Posterior cingulate gyrus (tissue), 11 donors: ENCODE measurements around the gene ARHGEF10L.
A peak's percentile ranks its signal among the peaks of the same experiment; 100 is the strongest.

ENCODE experiments used
- DNase-seq, 10 donors: peaks; one replicate each; pipeline versions ENCODE4 v3.0.0 to v3.0.0-alpha.2; 2020 to 2021; ENCODE audit warnings: mixed read lengths in 3 of 10
- intact Hi-C: fragments of 100-400 bp; cut with DNase I; formaldehyde crosslinking; loops from one replicate; pipeline ENCODE4 v1.15.1; 2023

Gene ARHGEF10L

DNA sequence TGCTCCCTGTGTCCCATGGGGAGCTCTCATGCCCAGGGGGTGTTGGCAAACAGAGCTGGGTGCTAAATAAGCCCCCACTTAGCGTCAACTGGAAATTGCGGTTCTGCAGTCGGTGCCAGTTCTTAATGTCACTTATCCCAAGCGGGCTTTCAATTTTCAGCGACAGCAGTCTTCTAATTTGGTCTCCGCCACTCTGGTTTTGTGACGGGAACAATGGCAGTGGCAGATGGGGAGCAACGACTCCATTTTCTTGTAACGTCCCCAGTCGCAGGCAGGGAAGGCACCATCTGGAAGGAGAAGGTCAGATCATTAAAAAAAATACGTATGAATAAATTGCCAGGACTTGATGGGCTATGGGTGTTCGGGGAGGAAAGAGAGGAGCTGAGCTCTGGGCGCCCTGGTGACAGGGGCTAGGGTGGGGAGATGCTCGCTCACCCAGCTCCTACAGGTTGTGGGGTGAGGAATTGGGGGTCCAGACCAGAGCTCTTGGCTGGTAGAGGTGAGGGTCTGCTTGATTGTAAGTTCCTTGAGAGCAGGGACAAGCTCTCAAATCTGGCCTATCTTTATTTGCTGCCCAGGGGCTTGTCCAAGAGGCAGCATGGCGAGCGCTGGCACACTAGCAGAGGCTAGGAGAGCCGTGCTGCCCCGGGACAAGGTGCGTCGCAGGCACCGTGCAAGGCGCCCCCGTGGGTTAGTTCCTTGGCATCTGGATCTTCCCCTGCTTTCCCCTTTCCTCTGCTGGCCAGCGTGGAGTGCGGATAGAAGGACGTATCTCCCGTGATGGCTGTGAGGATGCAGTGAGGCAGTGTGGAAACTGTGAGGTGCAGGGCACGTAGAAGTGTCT lies 105.8 kb downstream of the ARHGEF10L start:
- intact Hi-C loops, result no loop called here
- no peak for DNase-seq

DNA sequence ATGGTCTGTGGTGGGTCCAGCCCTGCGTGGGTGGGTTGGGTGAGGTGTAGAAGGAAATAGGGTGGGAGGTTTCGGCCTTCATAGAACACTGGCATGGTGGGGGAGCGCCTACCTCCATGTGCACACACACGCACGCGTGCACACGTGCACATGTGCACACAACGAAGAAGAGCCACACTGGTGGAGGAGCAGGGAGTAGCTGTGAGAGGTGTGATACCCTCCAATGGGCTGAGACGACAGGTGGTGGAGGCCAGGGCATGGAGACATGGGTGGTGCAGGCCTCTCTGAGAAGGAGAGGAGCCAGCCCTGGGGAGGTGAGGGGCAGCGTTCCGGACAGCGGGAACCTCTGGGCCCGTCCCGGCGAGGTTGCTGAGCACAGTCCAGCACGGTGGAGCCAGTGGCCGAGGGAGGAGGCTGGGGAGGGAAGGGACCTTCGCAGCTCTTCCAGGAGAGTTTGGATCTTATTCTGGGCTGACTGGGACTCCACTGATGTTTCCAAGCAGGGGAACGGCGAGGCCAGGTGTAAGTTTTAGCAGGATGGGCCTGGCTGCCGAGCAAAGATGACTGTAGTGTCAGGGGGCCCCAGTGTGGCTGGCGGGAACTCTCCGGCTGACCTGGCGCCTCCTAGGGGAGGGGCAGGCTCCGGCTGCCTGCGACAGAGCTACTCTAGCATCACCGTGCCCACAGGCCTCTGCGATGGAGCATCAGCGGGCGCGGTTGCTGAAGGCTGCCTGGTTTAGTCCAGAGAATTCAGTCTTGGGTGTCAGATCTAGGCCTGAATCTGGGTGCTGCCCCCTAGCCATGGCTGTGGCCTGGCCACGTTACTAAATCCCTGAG lies 107.2 kb downstream of the ARHGEF10L start:
- intact Hi-C loops, result no loop called here
- peak in 1 of 10 donors; percentile 85 for DNase-seq

DNA sequence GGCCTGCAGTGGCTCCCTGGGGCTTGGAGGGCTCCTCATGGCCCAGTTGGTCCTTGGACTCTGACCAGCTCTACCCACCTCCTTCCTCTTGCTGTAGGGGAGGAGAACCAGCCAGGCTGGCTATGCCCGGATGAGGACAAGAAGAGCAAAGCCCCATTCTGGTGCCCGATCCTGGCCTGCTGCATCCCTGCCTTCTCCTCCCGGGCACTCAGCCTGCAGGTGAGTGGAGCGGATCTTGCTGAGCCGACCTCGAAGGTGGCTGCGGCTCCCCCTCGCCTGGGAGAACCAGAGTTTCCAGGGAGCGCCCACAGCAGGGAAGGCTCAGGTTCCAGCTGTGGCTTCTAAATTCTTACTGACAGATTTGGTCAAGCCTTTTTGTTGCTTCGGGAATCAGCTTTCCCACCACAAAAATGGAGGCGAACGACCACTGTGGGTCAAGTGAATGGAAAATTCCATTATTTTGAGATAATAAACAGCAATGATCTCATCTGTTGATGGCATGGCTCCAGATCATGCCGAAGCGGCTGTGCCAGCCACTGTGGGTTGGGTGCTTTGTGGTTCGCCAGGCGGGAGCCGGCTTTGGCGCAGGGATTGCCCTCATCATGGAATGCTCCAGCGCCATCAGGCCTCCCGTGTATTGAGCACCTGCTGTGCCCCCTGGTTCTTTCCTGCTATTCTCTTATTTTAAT lies 109.1 kb downstream of the ARHGEF10L start:
- intact Hi-C loops, result no loop called here
- peak in 3 of 10 donors; percentile 34 to 92 (median 82) for DNase-seq

DNA sequence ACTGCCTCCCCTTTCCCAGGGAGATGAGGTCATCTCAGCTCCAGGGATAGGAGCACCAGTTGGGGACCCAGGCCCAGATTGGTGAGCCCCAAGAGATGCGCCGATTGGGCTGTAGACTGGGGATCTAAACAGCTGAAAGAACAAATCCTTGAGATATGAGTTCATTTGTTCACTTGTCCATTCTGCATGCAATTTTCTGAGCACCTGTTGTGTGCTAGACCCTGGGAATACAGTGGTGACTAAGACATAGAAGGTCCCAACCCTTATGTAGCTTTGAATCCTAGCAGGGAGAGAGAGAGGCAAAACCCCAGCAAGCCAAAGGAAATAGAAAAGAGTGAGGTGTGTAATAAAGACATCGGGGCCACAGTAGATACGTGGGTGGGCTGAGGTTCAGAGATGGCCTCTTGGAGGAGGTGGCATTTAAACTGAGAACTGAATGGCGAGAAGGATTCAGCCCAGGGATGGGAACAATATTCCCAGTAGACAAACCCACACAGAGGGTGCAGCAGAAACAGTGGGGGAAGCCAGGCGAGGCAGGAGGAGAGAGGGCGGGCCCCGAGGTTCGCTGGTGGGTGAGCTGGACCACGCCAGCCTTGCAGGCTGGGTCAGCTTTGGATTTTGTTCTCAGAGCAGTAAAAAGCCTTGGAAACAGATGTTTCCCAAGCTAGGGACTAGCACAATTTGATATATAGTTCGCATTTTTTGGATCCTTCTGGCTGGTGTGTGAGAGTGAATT lies 110.0 kb downstream of the ARHGEF10L start:
- intact Hi-C loops, result loop anchor here (10.0 kb wide), 1 partner anchor 265 kb away; no protein-coding TSS in a partner anchor
- DNase-seq, result no peak

DNA sequence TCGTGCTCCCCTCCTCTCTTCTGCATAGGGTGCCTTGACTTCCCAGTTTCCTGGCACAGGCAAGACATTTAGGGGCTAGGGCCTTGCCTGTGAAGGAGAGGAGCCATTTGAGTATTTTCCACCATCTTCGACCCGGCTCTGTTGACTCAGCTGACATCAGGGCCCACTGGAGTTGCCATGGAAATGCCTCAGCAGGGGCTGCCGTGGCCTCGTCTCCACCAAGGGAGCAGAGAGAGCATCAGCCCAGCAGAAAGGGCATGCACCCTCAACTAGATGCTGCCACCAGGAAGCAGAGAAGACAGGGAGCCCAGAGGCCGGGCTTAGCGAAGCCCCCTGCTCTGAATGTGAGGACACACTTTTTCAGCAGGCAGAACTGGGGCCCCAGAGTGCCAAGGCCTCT lies 113.8 kb downstream of the ARHGEF10L start:
- no peak for DNase-seq
- intact Hi-C loops, result loop anchor here (10.0 kb wide), 1 partner anchor 262 kb away; no protein-coding TSS in a partner anchor

DNA sequence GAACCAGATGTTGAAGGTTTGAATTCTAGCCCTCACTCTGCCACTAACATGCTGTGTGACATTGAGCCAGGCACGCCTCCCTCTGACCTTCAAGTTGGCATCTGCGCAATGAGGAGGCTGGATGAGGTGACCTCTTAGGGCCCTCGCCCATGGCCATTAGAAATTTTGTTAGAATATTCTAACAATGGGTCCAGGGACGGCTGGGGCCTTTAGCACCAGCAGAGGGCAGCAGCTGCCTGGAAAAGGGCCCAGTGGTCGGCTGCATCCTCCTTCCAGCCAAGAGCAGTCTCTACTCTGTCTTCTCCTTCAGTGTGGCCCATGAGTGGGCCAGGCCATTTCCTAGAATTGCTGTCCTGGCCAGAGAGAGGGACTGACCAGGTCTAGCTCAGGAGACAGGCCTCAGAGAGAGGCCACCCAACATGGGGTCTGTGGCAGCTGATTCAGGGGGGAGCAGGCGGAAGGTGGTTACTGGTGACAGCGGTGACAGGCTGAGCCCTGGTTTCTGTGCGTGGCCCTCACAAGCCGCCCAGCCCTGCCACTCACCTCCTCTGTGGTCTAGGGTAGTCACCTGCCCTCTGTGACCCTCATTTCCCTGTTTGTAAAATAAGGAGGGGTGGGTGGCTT lies 114.3 kb downstream of the ARHGEF10L start:
- intact Hi-C loops, result loop anchor here (10.0 kb wide), 1 partner anchor 261 kb away; no protein-coding TSS in a partner anchor
- DNase-seq, result peak; percentile 44 to 95 (median 68)

DNA sequence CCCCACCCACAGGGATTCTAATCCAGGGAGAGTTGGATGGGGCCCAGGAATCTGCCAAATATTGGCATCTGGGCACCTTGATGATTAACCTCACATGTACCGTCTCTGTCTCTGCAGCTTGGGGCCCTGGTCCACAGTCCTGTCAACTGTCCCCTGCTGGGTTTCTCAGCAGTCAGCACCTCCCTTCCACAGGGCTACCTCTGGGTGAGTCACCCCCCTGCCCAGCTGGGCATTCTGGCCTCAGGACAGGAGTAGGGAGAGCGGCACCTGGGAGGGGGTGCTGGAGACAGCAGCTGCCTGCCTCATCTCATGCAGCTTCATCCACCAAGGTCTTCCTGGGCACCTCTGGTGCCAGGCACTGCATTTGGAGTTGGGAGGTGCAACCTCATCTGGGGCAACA lies 115.0 kb downstream of the ARHGEF10L start:
- intact Hi-C loops, result loop anchor here (10.0 kb wide), 1 partner anchor 260 kb away; no protein-coding TSS in a partner anchor
- no peak for DNase-seq

DNA sequence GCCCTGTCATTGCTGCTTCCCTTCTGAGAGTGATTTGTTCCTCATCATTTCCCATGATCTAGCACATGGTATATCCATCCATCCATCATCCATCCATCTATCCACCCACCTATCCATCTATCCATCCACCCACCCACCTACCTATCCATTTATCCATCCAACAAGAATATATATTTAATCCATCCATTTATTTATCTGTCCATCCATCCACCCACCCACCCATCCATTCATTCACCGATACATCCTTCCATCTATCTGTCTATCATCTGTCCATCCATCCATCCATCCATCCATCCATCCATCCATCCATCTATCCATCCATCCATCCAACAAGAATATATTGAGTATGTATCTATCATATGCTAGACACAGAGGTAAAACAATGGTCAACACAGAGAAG lies 115.7 kb downstream of the ARHGEF10L start:
- intact Hi-C loops, result loop anchor here (5.0 to 10.0 kb wide), 2 partner anchors 260 to 922 kb away; no protein-coding TSS in a partner anchor
- no peak for DNase-seq

DNA sequence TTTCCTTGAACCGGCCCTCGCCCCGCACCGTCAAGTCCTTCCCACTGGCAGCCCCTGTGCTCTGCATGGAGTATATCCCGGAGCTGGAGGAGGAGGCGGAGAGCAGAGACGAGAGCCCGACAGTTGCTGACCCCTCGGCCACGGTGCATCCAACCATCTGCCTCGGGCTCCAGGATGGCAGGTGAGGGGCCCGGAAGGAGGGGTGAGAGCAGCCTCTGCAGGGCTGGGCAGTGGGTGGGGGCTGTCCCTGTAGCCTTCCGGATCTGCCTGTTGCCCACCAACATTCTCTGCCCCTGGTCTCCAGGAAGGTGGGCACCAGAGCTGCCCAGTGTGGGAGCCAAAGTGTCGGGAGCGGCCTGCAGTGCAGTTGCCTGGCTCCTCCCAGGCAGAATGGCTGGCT lies 116.4 kb downstream of the ARHGEF10L start:
- DNase-seq, result no peak
- intact Hi-C loops, result loop anchor here (5.0 to 10.0 kb wide), 2 partner anchors 259 to 921 kb away; no protein-coding TSS in a partner anchor

DNA sequence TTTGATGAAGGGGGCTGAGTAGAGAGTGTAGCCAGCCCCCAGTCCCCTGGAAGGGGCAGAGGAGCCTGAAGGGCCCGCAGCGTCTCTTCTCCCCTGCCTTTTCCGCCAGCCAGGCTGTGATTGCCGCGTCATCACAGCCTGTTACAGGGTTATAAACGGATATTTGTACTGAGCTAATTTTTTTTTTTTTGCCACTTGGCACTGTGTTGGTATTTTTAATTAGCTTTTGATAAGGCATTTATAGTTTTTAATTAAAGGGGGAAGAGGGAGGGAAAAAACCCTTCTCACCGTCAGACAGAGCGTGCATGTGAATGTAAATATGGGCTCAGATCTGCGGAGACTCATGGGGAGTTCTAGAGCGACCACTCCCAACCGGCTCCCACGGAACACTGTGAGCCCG lies 117.9 kb downstream of the ARHGEF10L start:
- DNase-seq, result no peak
- intact Hi-C loops, result loop anchor here (5.0 to 10.0 kb wide), 2 partner anchors 257 to 920 kb away; no protein-coding TSS in a partner anchor

DNA sequence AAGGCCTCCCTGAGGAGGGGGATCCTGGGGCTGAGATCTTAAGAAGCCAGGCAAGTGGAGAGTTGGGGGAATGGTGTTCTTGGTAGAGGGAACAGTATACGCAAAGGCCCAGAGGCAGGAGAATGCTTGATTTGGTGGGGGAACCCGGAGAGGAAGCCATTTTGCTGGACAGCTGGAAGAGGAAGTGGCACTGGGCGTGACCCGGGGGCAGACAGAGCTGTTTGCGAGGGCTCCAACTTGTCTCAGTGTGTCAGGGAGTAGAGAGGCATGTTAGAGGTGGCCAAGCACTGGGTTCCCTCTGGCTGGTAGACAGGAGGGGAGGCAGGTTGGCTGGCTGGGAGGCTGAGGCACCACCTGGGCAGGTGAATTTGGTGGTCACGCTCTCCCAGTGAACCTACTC lies 119.3 kb downstream of the ARHGEF10L start:
- intact Hi-C loops, result loop anchor here (5.0 to 10.0 kb wide), 2 partner anchors 256 to 918 kb away; no protein-coding TSS in a partner anchor

DNA sequence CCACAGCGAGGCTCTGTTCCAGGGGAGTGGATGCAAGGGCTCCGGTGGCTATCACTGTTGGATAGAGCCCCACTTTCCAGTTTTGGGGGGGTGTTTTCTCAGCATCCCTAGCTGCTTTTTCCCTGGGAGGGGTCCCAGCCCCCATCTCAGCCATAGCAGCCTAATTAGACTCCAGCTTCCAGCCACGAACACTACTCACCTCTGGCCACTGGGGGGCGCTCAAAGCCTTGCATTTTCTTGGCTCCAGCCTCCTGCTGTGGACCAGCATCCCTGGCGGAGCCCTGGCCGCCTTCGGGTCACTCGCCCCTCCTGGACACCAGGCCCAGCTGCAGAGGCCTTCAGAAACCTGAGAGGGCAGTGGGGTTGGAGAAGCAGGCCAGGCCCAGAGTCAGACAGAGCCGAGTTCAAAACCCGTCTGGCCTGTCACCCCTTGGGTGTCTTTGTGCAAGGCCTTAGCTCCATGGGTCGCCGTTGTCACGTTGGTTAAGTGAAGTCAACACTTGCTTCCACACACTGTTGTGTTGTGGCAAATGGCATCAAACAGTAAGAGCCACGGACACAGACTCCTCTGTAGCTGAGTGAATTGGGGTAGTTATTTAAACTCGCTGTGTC lies 122.2 kb downstream of the ARHGEF10L start:
- intact Hi-C loops, result no loop called here
- peak; percentile 65 to 96 (median 84) for DNase-seq

More for the DNA sequence above, 119.3 kb downstream of the ARHGEF10L start:
- no peak for DNase-seq

DNA sequence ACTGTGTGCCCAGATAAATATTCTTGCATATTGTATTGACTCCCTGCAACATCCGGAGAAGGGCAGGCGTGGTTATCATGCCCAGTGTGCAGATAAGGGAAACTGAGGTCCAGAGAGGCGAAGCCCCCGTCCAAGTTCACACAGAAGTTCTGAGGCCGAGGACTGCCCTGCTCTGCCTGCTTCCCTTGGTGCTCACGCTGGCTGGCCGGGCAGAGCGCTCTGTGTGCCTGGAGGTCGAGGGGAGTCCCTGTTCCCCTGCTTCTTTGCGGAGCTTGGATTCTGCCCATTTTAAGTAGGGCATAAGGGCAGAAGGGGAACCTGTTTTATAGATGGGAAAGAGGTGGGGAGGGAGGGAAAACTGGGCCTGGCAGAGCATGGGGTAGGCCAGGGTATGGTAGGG lies 122.8 kb downstream of the ARHGEF10L start:
- intact Hi-C loops, result no loop called here
- DNase-seq, result no peak

DNA sequence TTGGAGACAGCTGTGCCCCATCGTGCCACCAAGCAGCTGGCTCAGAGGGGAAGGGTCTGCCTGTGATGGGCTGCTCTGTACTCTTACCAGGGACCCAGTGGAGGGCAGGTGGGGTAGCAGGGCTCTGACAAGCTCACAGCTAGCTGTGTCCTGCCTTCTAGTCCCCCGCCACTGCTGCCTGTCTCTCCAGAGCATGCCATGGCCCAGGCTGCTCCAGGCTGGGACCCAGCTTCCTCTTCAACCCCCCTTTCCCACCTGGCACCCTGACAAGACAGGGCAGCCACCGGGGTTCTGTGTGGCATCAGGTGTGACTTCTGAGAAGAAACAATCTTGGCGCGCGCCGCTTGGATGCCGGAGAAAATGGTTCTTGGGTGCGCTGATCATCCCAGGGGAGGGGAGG lies 123.3 kb downstream of the ARHGEF10L start:
- DNase-seq, result no peak
- intact Hi-C loops, result no loop called here

DNA sequence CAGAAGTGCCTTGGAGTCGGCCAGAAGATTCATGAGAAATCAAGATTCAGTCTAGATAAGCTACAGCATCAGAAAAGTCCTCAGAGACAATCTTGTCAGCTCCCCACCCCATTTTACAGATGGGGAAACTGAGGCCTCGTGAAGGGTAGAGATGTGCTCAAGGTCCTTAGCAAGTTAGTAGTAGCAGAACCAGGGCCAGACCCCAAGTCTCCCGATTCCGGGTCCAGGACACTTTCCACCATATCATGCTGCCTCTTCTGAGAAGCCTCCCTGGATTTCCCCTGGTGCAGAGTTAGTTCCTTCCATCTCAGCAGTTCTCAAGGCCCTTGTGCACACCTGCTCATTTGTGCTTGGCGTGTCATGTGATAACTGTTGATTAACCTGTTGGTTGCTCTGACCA lies 124.1 kb downstream of the ARHGEF10L start:
- intact Hi-C loops, result no loop called here
- no peak for DNase-seq

DNA sequence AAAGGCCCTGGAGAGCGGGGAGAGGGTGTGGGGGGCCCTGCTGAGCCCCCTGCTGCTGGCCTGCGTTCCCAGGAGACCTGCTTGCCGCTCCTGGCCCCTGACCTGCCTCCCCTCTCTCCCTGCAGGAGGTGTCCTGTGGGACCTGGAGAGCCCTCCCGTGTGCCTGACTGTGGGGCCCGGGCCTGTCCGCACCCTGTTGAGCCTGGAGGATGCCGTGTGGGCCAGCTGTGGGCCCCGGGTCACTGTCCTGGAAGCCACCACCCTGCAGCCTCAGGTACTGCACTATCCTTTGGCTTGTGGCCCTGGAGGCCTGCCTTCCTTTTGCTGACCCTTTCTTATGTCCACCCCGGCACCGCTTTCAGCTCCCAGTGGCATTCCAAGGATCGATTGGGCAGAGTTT lies 124.8 kb downstream of the ARHGEF10L start:
- no peak for DNase-seq

DNA sequence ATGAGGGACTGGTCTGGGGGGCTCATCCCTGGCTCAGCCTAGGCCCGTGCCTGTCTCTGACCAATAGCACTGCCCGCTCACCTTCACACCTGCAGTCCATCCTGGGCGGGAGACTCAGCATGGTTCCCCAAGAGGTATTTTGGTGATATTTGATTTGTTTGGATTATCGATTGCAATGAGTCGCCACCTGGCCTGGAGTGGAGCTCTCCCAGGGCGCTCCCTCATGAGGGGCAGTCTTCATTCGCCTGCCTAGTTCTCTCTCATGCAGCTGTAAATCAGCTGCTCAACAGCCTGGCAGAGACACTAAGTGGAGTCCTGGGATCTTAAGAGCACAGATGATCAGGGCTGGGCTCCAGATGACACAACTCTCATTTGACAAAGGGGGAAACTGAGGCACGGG lies 125.6 kb downstream of the ARHGEF10L start:
- intact Hi-C loops, result no loop called here
- no peak for DNase-seq

More for the DNA sequence above, 124.8 kb downstream of the ARHGEF10L start:
- intact Hi-C loops, result no loop called here

DNA sequence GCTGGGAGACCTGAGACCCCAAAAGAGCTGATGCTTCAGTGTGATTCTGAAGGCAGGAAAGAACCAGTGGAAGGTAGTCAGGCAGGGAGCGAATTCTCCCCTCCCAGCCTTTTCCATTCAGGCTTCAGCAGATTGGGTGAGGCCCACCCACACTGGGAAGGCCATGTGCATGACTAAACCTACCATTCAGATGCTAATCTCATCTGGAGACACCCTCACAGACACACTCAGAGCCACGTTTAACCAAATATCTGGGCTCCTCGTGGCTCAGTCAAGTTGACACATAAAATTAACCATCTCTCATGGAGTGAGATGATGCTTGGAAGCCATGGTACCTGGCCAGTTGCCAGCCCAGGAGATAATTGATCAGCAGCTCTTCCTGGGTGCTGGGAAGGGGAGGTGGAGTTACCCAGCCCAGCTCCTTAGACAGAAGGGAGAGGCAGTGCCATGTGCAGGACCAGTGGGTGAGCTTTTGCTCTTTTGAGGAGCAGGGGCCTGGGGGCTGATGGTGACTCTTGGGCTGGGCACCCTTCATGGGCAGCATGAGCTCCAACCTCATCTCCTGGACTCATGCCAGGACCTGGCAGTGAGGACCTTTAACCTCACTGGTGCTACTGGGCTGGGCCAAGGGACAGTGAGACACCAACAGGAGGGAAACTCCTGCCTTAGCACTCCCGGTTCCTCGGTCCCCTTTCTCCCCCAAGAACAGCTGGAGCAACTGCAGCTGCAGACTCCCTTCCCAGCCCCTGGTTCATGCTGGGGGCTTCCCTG lies 126.6 kb downstream of the ARHGEF10L start:
- no peak for DNase-seq
- intact Hi-C loops, result no loop called here
